ENCODE data around the gene FAM131A.

Gene FAM131A

GRCh38 chr3:184355261-184356040 is 18.1 kb downstream of the FAM131A start:
- no peak overlapping the region for H3K4me3 ChIP-seq (ENCODE audit: control insufficient read depth, low read depth, low read length)
- TF ChIP-seq CTCF (conservative IDR thresholded peaks at IDR 0.05; ENCODE audit: control insufficient read depth, insufficient read depth, low read depth, low read length), result no peak
- no peak for DNase-seq (ENCODE audit: low read depth)

GRCh38 chr3:184357248-184358123 is 20.1 kb downstream of the FAM131A start:
- H3K4me3 ChIP-seq (ENCODE audit: control insufficient read depth, low read depth, low read length), result no peak overlapping the region
- no peak for DNase-seq (ENCODE audit: low read depth)
- TF ChIP-seq CTCF (conservative IDR thresholded peaks at IDR 0.05; ENCODE audit: control insufficient read depth, insufficient read depth, low read depth, low read length), result no peak

GRCh38 chr3:184358124-184358767 is 20.8 kb downstream of the FAM131A start:
- no peak for DNase-seq (ENCODE audit: low read depth)
- TF ChIP-seq CTCF (conservative IDR thresholded peaks at IDR 0.05; ENCODE audit: control insufficient read depth, insufficient read depth, low read depth, low read length), result no peak
- H3K4me3 ChIP-seq (ENCODE audit: control insufficient read depth, low read depth, low read length), result no peak overlapping the region

GRCh38 chr3:184358921-184359350 is 21.5 kb downstream of the FAM131A start:
- no peak for TF ChIP-seq CTCF (conservative IDR thresholded peaks at IDR 0.05; ENCODE audit: control insufficient read depth, insufficient read depth, low read depth, low read length)
- no peak for DNase-seq (ENCODE audit: low read depth)
- H3K4me3 ChIP-seq (ENCODE audit: control insufficient read depth, low read depth, low read length), result no peak overlapping the region

GRCh38 chr3:184359610-184360009 is 22.2 kb downstream of the FAM131A start:
- no peak for DNase-seq (ENCODE audit: low read depth)
- TF ChIP-seq CTCF (conservative IDR thresholded peaks at IDR 0.05; ENCODE audit: control insufficient read depth, insufficient read depth, low read depth, low read length), result no peak
- no peak overlapping the region for H3K4me3 ChIP-seq (ENCODE audit: control insufficient read depth, low read depth, low read length)

- H3K4me3 ChIP-seq (ENCODE audit: control insufficient read depth, low read depth, low read length), result peak overlapping the region; percentile 66
- TF ChIP-seq CTCF (conservative IDR thresholded peaks at IDR 0.05; ENCODE audit: control insufficient read depth, insufficient read depth, low read depth, low read length), result no peak
- no peak for DNase-seq (ENCODE audit: low read depth)
Observed at GRCh38 chr3:184360070-184360928, 22.9 kb downstream of the FAM131A start.
